Upper lobe of left lung (tissue), 6 donors: ENCODE measurements around the gene PRKCE. TPM values are rescaled to one million over a fixed set of nuclear protein-coding genes. Genes with fewer than 3 reads are reported as not detected.

Experiments used
- ATAC-seq, 2 donors: fragments of 200-7000 bp; cut with Tn5 transposase; one replicate each; pipeline ENCODE4 v1.9.1; 2022; ENCODE audit warnings: mild to moderate bottlenecking in 2 of 2, moderate library complexity in 2 of 2; ENCODE audit not compliant: low FRiP score in 2 of 2
- DNase-seq, 2 donors: peaks; one replicate each; pipeline ENCODE4 v3.0.0-alpha.2; 2019 to 2020
- H3K27ac ChIP-seq, 4 donors: fragments of 200-600 bp; sonication (generic); one replicate each; pipeline ENCODE4 v1.5.1; 2016 to 2019
- H3K27me3 ChIP-seq, 4 donors: fragments of 200-600 bp; sonication (generic); one replicate each; pipeline ENCODE4 v1.5.1; 2017 to 2019
- H3K36me3 ChIP-seq, 4 donors: fragments of 200-600 bp; sonication (generic); one replicate each; pipeline ENCODE4 v1.5.1; 2016 to 2019
- H3K4me1 ChIP-seq, 4 donors: fragments of 200-600 bp; sonication (generic); one replicate each; pipeline ENCODE4 v1.5.1; 2018 to 2019
- H3K4me3 ChIP-seq, 4 donors: fragments of 200-600 bp; sonication (generic); one replicate each; pipeline ENCODE4 v1.5.1; 2017 to 2019; ENCODE audit warnings: mild to moderate bottlenecking in 2 of 4, moderate library complexity in 1 of 4
- H3K9me3 ChIP-seq, 4 donors: fragments of 200-600 bp; sonication (generic); one replicate each; pipeline ENCODE4 v1.5.1; 2018 to 2019
- CTCF ChIP-seq, 6 experiments: fragments of 450-650 bp in 4 of 6; fragments of 200-600 bp in 2 of 6; sonication (generic) in 2 of 6; IDR thresholded peaks; one replicate each; pipeline ENCODE4 v1.5.1; 2016 to 2019; ENCODE audit warnings: antibody characterized with exemption in 6 of 6
- EP300 ChIP-seq, 4 donors: sonication (generic); formaldehyde crosslinking; IDR thresholded peaks; one replicate each; pipeline ENCODE4 v1.5.1; 2017; ENCODE audit warnings: antibody characterized with exemption in 4 of 4, control low read depth in 2 of 4
- POLR2A ChIP-seq, 4 donors: fragments of 450-650 bp; IDR thresholded peaks; one replicate each; pipeline ENCODE4 v1.5.1; 2016 to 2017; ENCODE audit warnings: antibody characterized with exemption in 4 of 4, mild to moderate bottlenecking in 2 of 4
- POLR2AphosphoS5 ChIP-seq, 2 donors: sonication (generic); formaldehyde crosslinking; IDR thresholded peaks; one replicate each; pipeline ENCODE4 v1.5.1; 2017; ENCODE audit warnings: antibody characterized with exemption in 2 of 2
- WGBS, 2 donors: methylation state at CpG; one replicate each; pipeline ENCODE4 v1.1.5; 2017 to 2018; 5-methylcytosine and 5-hydroxymethylcytosine counted together
- total RNA-seq, 6 donors: library from RNA; depleted of rRNA in 4 of 6; stranded (reverse); fragments of >200 nt in 4 of 6; gene quantifications; one replicate each; pipeline versions ENCODE4 v1.1.0 to v1.2.1, GENCODE V29; 2016 to 2021
- donor health status: DM: no; HTN: no; CAD: no; lungs with moderate emphysema.
- donor health status: DM: no; HTN: yes; CAD: no; lungs with severe emphysema.

Gene PRKCE
- total RNA-seq, 6 donors from 2014 or later = 54.9 to 124 (median 75.6) TPM

- Histone ChIP-seq H3K27me3 (no peaks in the 10 kb centered on the region), H3K4me3 (no peak overlapping the region), H3K36me3 (peaks cover 0 to 16% (median 1%) of the 10 kb centered on the region in 4 donors), H3K9me3 (no peaks in the 10 kb centered on the region), H3K4me1 (peaks cover 0 to 23% (median 15%) of the 10 kb centered on the region in 4 donors), H3K27ac (peak overlapping the region in 1 of 4 donors; percentile 43)
- ATAC-seq = no peak
- DNase-seq = no peak
- 95% methylated on average over 5 of the region's 5 CpGs for WGBS, 2 donors
- TF ChIP-seq CTCF (IDR thresholded peaks at IDR 0.05) = no peak
- no peak for TF ChIP-seq EP300 (IDR thresholded peaks at IDR 0.05)
- no peak for TF ChIP-seq POLR2AphosphoS5 (IDR thresholded peaks at IDR 0.05)
- TF ChIP-seq POLR2A (IDR thresholded peaks at IDR 0.05) = no peak
Measured at GRCh38 chr2:46013726-46014125, 362.3 kb downstream of the PRKCE start.

- no peak for TF ChIP-seq EP300 (IDR thresholded peaks at IDR 0.05)
- no peak for TF ChIP-seq POLR2A (IDR thresholded peaks at IDR 0.05)
- no peak for TF ChIP-seq CTCF (IDR thresholded peaks at IDR 0.05)
- no peak for TF ChIP-seq POLR2AphosphoS5 (IDR thresholded peaks at IDR 0.05)
- H3K4me1 ChIP-seq = peaks cover 10 to 32% (median 14%) of the 10 kb centered on the region in 4 donors
- no peak overlapping the region for H3K4me3 ChIP-seq
- peaks cover 0 to 20% (median 1%) of the 10 kb centered on the region in 4 donors for H3K36me3 ChIP-seq
- 56 to 57% methylated on average over 6 of the region's 6 CpGs for WGBS, 2 donors
- H3K27ac ChIP-seq = peak overlapping the region; percentile 1 to 72 (median 38)
- H3K27me3 ChIP-seq = no peaks in the 10 kb centered on the region
- H3K9me3 ChIP-seq = no peaks in the 10 kb centered on the region
- no peak for ATAC-seq
- no peak for DNase-seq
Measured at GRCh38 chr2:46014911-46015654, 363.6 kb downstream of the PRKCE start.

GRCh38 chr2:46015671-46016070, 364.2 kb downstream of the PRKCE start:
- H3K9me3 ChIP-seq = no peaks in the 10 kb centered on the region
- peaks cover 10 to 27% (median 13%) of the 10 kb centered on the region in 4 donors for H3K4me1 ChIP-seq
- no peak for ATAC-seq
- H3K27ac ChIP-seq = peak overlapping the region in 2 of 4 donors; percentile 70 to 72
- DNase-seq = no peak
- no peaks in the 10 kb centered on the region for H3K27me3 ChIP-seq
- TF ChIP-seq CTCF (IDR thresholded peaks at IDR 0.05) (no peak), POLR2A (IDR thresholded peaks at IDR 0.05) (no peak), EP300 (IDR thresholded peaks at IDR 0.05) (no peak), POLR2AphosphoS5 (IDR thresholded peaks at IDR 0.05) (no peak)
- H3K4me3 ChIP-seq = no peak overlapping the region
- WGBS, 2 donors = 62 to 69% methylated on average over 7 of the region's 7 CpGs
- peaks cover 0 to 22% (median 1%) of the 10 kb centered on the region in 4 donors for H3K36me3 ChIP-seq

GRCh38 chr2:46016091-46016490, 364.6 kb downstream of the PRKCE start:
- no peak overlapping the region for H3K4me3 ChIP-seq
- H3K27me3 ChIP-seq = no peaks in the 10 kb centered on the region
- no peak for TF ChIP-seq CTCF (IDR thresholded peaks at IDR 0.05)
- no peak for TF ChIP-seq POLR2A (IDR thresholded peaks at IDR 0.05)
- TF ChIP-seq EP300 (IDR thresholded peaks at IDR 0.05) = no peak
- peaks cover 0 to 22% (median 1%) of the 10 kb centered on the region in 4 donors for H3K36me3 ChIP-seq
- no peaks in the 10 kb centered on the region for H3K9me3 ChIP-seq
- peaks cover 10 to 24% (median 11%) of the 10 kb centered on the region in 4 donors for H3K4me1 ChIP-seq
- DNase-seq = no peak
- 97% methylated on average over 6 of the region's 6 CpGs for WGBS, 2 donors
- H3K27ac ChIP-seq = peak overlapping the region in 1 of 4 donors; percentile 72
- no peak for ATAC-seq
